TTC549 (cell line): ENCODE measurements around the gene CLDN19.

Experiments
- FAIRE-seq: peaks from 2 replicates; lab custom pipeline; 2012; peaks lifted over from hg19 to GRCh38; lab: Jason Lieb, UNC

CLDN19 gene

DNA sequence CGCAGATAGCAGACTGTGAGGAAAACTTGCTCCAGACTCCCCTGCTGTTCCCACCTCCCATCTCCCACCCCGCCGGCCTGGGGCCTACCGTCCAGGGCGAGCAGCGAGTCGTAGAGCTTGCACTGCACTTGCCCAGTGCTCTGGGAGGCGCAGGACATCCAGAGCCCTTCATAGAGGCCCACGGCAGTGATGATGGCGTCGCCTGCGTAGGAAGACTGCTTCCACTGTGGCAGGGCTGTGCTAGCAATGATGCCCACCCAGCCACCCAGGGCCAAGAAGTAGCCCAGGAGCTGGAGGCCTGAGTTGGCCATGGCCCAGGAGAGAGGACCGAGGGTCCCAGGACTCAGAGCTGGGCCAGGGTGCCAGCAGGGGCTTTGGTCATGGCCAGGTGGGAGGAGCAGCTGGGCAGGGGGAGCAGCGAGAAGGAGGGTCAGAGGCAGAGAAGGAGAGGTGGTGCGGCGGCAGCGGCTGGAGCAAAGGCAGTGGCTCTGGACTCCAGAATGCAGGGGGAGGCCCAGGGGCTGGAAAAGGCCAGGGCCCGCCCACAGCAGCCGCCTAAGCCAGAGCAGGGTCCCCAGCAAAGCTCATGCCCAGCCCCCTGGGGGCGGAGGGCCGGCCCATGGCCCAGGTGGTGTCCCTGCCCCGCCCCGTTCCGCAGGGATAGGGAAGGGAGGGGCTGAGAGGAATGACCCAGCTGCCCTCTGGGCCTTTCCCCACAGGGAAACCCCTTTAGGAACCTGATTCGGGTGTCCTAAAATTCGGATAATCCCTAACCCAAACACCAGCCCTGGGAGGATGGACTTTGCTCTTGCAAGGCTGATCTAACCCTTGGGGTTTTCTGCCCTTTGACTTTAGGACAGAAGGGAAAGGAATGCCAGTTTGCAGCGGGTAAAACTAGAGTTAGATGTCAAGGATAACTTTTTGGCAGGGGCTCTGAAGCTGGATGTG, at the start of gene CLDN19:
CLDN19 (minus strand) TSS at position 484 of the 948 bp plus-strand sequence; CDS start at position 311, 173 bp downstream.
- no peak for FAIRE-seq

GRCh38 chr1:42788021-42788420, 48.0 kb upstream of the CLDN19 start:
- no peak for FAIRE-seq

DNA sequence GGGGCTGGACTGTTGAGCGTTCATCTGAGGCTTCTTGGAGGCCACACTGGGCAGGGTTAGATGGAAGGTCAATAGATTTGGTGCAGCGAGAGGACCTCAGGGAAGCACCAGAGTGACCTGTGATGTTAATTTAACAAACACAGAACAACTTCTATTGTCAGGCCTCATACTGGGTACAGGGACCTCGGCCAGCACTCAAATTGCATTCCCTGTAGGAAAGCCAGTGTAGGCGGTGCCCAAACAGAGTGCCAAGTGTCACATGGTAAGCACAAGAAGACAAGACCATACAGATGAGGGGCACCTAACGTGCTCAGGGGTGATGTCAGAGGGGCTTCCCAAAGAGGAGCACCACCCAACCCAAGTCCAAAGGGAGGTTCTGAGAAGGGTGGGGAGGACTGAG, 46.1 kb upstream of the CLDN19 start:
- no peak for FAIRE-seq

GRCh38 chr1:42784946-42785693, 45.1 kb upstream of the CLDN19 start, which contains the start of gene TMEM269:
TSS of gene TMEM269 (plus strand) at chr1:42784991. CDS start at chr1:42789894, 4,903 bp downstream.
- no peak for FAIRE-seq

DNA sequence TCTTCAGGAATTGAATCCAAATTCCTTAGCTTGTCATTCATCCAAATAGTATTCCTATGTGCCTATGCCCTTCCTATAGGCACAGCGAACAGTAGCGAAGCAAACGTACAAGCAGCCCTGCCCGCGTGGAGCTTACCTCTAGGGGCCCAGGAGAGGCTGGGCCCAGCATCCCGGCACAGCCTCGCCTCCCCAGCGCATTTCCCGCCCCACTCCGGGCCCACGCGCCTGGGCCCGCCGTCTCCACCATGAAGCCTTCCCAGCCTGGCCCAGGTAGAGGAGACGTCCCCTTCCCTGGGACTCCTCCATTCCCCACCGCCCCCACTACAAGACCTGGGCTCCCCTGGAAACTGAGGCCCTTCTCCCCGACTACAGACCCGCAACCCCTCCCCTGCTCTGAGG, 44.5 kb upstream of the CLDN19 start:
- FAIRE-seq, result no peak

- no peak for FAIRE-seq
Measured at GRCh38 chr1:42783092-42783491, 43.1 kb upstream of the CLDN19 start.

GRCh38 chr1:42780176-42780575, 40.1 kb upstream of the CLDN19 start:
- no peak for FAIRE-seq

DNA sequence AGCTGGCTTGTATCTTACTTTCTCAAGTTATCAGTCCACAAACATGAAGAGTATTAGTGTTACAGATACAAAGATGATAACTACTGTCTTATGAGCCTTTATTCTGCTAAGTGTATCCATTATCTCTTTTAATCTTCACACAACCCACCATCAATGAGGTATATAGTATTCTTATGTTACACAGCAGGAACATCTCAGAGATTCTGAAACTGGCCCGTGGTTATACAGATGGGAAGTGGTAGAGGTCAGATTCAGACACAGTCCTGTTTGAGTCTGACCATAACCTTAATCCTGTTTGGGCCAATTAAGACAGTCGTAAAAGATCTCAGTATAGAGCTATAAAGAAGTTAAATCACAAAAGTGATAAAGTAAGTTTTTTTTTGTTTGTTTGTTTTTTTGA, 39.7 kb upstream of the CLDN19 start:
- no peak for FAIRE-seq

GRCh38 chr1:42777852-42778251, 37.8 kb upstream of the CLDN19 start:
- no peak for FAIRE-seq

GRCh38 chr1:42776502-42776901, 36.5 kb upstream of the CLDN19 start:
- FAIRE-seq, result no peak

DNA sequence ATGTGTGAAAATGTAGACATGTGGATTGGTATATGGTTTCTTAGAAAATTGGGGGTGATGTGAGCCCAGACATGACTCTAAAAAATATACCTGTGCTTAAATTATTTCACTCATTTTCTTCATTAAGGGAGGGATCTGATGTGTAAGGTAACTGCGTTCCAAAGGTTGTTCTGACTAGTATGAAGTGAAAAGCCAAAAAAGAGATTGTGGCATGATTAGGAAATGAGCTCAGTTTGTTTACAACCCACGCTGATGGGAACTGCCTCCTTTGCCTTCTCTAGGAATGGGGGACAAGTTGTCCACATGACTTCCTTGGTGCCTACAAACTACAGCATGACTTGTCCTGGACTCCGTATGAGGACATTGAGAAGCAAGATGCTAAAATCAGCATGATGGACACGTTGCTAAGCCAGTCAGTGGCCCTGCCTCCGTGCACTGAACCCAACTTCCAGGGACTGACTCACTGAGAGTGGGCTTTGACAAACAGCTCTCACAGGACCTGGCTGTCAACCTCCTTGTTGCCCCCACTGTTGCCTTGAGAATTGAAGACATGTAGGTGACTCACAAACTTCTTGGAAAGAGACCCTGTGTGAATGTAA, 35.0 kb upstream of the CLDN19 start:
- FAIRE-seq, result no peak

DNA sequence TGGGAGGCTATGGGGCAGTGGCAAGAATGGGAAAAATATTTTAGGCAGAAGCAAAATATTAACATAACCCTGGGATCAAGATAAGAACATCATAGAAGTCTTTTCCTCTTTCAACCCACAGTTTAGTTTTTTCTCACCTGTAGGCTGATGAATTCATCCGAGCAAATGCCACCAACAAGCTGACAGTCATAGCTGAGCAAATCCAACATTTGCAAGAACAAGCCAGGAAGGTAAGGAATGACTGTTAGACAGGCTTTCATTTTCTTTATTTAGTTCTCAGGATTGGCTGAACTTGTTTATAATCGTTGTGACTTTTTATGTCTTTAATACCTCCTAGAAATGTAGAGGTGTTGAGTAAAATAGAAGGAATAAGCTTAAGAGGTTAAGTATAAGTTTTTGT, 33.4 kb upstream of the CLDN19 start:
- no peak for FAIRE-seq

DNA sequence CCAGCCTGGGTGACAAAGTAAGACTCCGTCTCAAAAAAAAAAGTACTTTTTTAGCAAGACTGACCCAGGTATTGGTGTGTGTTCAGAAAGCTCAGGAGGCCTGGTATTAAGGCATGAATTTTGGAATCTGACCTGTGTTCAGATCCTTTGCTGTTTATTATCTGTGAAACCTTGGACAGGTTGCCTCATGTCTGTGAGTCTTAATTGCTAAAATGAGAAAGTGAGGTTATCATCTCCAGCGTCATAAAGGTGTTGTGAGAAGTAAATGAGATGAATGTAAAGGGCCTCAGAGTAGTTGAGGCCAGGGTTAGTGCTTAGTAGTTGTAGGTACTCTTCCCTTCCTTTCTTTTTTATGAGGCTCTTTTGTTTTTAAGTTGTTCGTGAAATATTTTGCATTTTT, 29.8 kb upstream of the CLDN19 start:
- no peak for FAIRE-seq

GRCh38 chr1:42768172-42768571, 28.1 kb upstream of the CLDN19 start:
- no peak for FAIRE-seq

GRCh38 chr1:42767510-42768000, 27.5 kb upstream of the CLDN19 start:
- no peak for FAIRE-seq

DNA sequence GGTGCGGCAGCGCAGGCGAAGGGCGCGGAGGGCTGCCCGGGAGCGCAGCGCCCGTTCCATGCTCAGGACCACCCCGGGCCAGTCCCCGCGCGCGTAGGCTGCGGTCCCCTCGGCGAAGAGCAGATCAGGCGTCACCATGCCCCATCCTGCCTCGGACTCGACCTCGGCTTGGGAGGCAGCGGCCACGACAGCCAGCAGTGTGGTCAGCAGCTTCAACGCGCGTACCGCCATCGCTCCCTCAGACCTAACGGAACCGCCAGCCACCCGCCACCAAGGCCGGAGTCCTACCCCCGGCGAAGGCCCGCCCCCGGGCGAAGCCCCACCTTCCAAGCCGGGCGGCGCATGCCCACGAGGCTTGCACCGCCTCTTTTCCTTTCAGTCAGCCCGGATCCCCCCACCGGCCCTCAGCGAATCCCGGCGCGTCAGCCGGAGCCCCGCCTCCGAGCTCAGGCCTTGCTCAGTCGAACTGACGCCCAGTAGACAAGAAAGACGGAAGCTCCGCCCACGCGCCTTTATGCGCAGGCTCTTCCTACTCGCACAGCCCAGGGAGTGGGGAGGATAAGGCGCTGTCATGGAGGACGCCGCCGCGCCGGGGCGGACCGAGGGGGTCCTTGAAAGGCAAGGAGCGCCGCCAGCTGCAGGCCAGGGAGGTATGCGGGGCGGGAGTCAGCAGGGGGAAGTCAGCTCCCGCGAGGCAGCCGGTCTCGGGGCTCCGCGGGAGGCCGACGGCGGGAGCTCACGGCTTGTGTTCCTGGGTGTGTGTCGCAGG, 26.9 kb upstream of the CLDN19 start, which contains the start of the genes C1orf50 and P3H1:
C1orf50 (plus strand) TSS at position 509 of the 769 bp plus-strand sequence; CDS start at position 572, 63 bp downstream.
P3H1 (minus strand) TSS at position 288 of the 769 bp plus-strand sequence; CDS start at position 231, 57 bp downstream.
- peak; percentile 77 for FAIRE-seq

DNA sequence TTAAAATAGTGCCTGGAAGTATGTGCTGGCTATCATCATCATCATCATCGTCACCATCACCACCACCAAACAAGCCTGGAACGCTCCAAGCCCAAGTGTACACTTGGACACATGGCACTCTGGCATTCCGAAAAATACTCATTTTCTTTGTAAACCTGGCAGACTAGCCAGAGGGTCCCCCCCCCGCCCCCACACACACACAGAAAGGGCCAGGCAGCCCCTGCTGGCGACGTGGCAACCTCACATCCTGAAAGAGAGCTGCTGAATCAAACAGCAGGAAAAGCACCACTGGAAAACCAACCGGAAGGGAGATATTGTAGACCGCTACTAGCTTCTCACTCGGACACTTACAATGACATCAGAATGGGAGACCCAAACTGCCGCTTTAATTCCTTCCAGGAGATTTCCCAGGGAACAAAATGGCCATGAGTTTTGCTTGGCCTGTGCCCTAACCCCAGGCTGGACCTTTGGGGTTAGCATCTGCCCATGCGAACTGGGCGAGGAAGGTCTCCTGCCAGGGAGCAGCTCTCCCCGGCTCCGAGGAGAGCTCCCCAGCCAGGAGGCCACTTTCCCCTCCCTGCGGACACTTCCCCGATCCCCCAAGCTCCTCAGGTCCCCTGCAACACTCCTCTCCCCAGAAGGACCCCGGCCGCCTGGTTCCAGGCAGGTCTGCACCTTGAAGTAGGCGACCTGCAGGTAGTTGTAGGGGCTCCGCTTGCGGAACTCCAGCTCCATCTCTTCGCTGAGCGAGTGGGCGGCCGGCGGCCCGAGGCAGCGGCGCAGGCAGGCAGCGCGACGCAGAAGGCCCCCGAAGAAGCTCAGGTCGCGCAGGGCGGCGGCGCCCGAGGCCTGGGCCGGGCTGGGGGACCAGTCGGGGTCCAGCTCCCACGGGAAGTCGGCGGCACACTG, 26.1 kb upstream of the CLDN19 start:
- no peak for FAIRE-seq

- FAIRE-seq, result no peak
Measured at GRCh38 chr1:42765269-42765668, 25.2 kb upstream of the CLDN19 start.

DNA sequence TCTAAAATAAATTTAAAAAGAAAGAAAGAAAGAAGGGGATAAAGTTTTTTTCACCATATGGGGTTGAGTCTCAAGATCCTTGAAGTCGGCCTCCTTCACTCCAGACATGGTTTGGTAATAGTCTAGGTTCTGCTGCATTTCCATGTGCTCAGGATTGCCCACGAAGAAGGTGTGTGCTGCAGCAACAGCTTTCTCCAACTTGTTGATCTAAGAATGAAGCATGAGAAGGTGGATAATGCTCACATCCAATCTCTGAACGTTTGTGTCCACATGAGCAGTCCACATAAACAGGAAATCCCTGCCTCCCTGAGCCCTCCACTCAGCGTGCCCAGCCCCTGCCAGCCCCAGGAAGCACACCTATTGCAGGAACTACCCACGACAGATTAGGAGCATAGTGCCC, 22.2 kb upstream of the CLDN19 start:
- FAIRE-seq, result no peak

DNA sequence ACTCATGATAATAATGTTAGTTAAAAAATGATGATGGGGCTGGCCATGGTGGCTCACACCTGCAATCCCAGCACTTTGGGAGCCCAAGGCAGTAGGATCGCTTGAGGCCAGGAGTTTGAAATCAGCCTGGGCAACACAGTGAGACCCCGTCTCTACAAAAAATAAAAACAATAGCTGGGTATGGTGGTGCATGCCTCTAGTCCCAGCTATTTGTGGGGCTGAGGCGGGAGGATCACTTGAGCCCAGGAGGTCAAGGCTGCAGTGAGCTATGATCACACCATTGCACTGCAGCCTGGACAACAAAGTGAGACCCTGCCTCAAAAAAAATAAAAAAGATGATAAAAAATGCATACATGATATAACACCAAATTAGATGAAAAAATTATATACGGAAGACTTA, 21.5 kb upstream of the CLDN19 start:
- no peak for FAIRE-seq
